Fibroblast of pulmonary artery (primary cell): ENCODE data around the gene CNR1.

ENCODE experiments used
- DNase-seq: peaks from one replicate; pipeline ENCODE4 v3.0.0-alpha.2; 2010; ENCODE audit warnings: low read depth
- H3K4me3 ChIP-seq: replicated peaks from 2 replicates; pipeline ENCODE4 v1.5.1; 2011; ENCODE audit warnings: low read depth, mild to moderate bottlenecking, control low read depth, low read length, moderate library complexity
- CTCF ChIP-seq: IDR thresholded peaks from 2 replicates; pipeline ENCODE4 v1.5.1; 2011; ENCODE audit warnings: mild to moderate bottlenecking, control low read depth, low read length, inconsistent platforms; ENCODE audit errors: missing control alignments

CNR1 gene

GRCh38 chr6:88135578-88136114 lies 30.5 kb downstream of the CNR1 start:
- no peak for DNase-seq
- no peak overlapping the region for H3K4me3 ChIP-seq
- no peak for TF ChIP-seq CTCF

DNA sequence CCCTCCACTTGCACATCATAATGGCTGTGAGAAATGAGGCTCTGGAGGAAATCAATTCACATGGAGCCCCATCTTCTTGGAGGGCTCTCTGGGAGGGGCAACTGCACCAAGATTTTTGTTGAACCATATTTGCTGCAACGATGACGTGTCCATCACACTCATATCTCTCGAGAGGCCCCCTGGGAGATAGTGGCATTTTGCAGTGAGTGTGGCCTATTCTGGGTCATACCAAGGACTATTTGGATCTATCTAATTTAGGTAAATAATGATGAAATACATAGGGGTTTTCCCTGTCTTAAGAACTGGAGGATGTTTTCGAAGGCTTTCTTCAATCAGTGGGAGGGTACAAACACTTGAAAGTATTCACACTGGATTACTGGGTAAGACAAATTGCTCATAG lies 31.6 kb downstream of the CNR1 start:
- DNase-seq, result no peak

DNA sequence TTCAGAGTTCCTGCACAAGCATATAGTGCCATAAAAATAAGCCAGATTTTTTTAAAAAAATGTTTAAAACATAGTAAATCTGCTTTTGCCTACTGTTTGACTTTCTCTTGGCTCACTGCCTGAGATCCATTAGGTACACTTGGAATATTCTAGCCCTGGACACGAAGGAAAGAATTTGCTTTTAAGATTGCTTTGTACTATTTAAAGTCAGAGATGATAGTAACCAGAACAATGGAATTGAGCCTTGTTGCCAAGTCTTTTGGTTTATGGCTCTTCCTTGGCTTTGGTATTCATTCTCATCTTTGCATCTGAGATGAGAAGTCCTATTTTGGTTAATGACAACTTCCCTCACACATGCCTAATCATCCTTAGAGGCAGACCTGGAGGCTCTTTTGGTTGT lies 32.4 kb downstream of the CNR1 start:
- DNase-seq, result no peak
- TF ChIP-seq CTCF, result no peak
- no peak overlapping the region for H3K4me3 ChIP-seq

More for the DNA sequence above, 31.6 kb downstream of the CNR1 start:
- no peak overlapping the region for H3K4me3 ChIP-seq
- TF ChIP-seq CTCF, result no peak

DNA sequence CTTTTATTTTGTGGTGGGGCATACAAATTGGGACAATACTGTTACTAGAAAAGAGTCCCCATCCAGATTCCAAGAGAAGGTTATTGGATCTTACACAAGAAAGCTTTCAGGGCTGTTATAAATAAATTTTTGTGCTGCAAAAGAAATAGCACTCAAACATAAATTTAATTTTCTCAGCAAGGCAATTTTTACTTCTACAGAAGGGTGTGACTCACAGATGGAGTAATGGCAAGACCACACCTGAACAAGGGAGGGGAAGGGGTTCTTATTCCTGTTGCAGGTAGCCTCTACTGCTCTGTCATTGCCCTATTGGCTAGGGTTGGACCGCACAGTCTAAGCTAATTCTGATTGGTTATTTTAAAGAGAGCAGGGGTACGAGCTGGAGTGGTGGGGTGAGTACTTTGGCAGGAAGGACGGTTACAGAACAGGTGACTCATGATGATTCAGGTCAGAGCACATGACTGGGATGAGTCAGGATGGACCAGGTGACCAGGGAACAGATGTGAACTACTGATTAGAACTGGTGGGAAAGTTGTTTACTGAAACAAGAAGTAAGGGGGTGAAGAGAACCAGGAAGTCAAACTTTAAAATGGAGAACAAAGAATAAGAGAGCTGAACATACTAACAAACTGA lies 41.1 kb downstream of the CNR1 start:
- DNase-seq, result no peak
- H3K4me3 ChIP-seq, result no peak overlapping the region
- TF ChIP-seq CTCF, result no peak

DNA sequence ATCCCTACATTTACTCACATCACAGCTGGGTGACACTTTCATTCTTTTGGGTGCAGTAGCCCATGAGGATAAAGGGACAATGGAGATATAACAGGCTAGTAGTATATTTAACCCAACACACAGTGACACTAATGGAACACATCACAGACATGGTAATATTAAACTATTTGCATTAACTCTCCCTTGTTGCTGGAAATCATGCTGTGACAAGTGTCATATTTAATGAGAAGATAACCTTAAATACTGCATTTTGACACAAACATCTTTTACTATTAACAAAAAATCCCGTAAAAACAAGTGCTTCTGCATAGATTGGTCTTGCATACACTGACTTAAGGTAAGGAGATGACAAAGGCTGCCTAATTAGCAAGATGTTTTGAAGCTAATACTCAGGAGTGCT lies 45.5 kb downstream of the CNR1 start:
- no peak for DNase-seq
- no peak overlapping the region for H3K4me3 ChIP-seq
- TF ChIP-seq CTCF, result no peak

GRCh38 chr6:88119769-88120168 lies 46.4 kb downstream of the CNR1 start:
- peak; percentile 6 for DNase-seq
- TF ChIP-seq CTCF, result no peak
- no peak overlapping the region for H3K4me3 ChIP-seq

DNA sequence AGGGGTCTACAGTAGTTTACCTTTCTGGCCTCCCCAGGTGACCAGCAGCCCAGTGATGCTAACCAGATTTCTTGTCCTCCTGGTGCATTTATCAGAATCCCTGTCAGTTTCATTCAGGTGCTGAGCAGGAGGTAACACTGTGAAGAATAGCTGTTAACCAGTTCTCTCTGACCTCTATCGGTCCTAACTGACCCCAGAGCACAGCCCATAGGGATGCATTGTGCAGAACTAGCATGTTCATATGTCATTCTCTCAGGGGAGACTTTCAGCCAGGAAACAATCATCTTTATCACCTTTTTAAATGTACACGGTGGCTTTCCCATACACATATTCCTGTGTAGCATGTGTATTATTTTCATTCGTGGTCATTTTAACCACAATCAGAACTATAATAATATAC lies 49.9 kb downstream of the CNR1 start:
- no peak for TF ChIP-seq CTCF
- H3K4me3 ChIP-seq, result no peak overlapping the region
- no peak for DNase-seq
